Measurements from ENCODE around the gene BRINP1. TPM values are rescaled to one million over a fixed set of nuclear protein-coding genes. Genes with fewer than 3 reads are reported as not detected.

BRINP1 gene
- total RNA-seq, 1 donor from 2014 or later, result 0.66 TPM

DNA sequence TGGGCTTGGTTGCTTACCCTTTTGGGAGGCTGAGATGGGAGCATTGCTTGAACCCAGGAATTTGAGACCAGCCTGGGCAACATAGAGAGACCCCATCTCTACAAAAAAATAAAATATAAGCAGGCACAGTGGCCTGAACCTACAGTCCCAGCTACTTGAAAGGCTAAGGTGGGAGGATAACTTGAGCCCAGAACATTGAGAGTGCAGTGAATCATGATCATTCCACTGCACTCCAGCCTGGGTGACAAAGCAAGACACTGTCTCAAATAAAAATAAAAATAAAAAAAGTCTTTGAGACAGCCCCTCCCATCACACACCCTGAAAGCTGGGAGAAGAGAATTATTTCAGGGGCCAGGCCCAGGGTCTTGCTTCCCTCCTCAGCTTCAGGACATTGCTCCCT lies 251.8 kb downstream of the BRINP1 start:
- H3K9me3 ChIP-seq (replicated peaks), result no peaks in the 10 kb centered on the region
- no peaks in the 10 kb centered on the region for H3K27me3 ChIP-seq (ENCODE audit: low read depth)
- H3K4me3 ChIP-seq, result no peak overlapping the region
- no peak for DNase-seq
- TF ChIP-seq, protein P1, sequence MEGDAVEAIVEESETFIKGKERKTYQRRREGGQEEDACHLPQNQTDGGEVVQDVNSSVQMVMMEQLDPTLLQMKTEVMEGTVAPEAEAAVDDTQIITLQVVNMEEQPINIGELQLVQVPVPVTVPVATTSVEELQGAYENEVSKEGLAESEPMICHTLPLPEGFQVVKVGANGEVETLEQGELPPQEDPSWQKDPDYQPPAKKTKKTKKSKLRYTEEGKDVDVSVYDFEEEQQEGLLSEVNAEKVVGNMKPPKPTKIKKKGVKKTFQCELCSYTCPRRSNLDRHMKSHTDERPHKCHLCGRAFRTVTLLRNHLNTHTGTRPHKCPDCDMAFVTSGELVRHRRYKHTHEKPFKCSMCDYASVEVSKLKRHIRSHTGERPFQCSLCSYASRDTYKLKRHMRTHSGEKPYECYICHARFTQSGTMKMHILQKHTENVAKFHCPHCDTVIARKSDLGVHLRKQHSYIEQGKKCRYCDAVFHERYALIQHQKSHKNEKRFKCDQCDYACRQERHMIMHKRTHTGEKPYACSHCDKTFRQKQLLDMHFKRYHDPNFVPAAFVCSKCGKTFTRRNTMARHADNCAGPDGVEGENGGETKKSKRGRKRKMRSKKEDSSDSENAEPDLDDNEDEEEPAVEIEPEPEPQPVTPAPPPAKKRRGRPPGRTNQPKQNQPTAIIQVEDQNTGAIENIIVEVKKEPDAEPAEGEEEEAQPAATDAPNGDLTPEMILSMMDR (IDR thresholded peaks at IDR 0.05; ENCODE audit: borderline replicate concordance), result no peak
- intact Hi-C loops (cut with micrococcal nuclease), result no loop called here
- no peak overlapping the region for H3K27ac ChIP-seq (replicated peaks)
- H3K4me1 ChIP-seq, result no peaks in the 10 kb centered on the region
- H3K36me3 ChIP-seq, result no peaks in the 10 kb centered on the region
